Neural cell (in vitro differentiated cells): ENCODE data around the gene BLTP3B.

Source experiments
- EP300 ChIP-seq: fragments of 450-650 bp; conservative IDR thresholded peaks from 2 replicates; pipeline ENCODE4 v1.6.1; 2014; ENCODE audit warnings: antibody characterized with exemption, mild to moderate bottlenecking, moderate library complexity; ENCODE audit not compliant: poor library complexity, severe bottlenecking
- EZH2 ChIP-seq: fragments of 200-600, 300-800 bp; shearing (Covaris generic), sonication (generic); IDR thresholded peaks from 2 replicates; pipeline ENCODE4 v1.6.1; 2014; ENCODE audit warnings: antibody characterized with exemption, low read length, borderline replicate concordance, mild to moderate bottlenecking; ENCODE audit not compliant: insufficient read depth, poor library complexity, severe bottlenecking
- POLR2AphosphoS5 ChIP-seq: IDR thresholded peaks from 2 replicates; pipeline ENCODE4 v1.6.1; 2012
- TAF1 ChIP-seq: IDR thresholded peaks from 2 replicates; pipeline ENCODE4 v1.6.1; 2012; ENCODE audit warnings: low read depth
- TF ChIP-seq, protein P1 (sequence below): fragments of 450-650 bp; IDR thresholded peaks from 2 replicates; pipeline ENCODE4 v1.5.1; 2014; ENCODE audit warnings: antibody characterized with exemption, mild to moderate bottlenecking, moderate library complexity; ENCODE audit not compliant: poor library complexity, severe bottlenecking

DNA sequence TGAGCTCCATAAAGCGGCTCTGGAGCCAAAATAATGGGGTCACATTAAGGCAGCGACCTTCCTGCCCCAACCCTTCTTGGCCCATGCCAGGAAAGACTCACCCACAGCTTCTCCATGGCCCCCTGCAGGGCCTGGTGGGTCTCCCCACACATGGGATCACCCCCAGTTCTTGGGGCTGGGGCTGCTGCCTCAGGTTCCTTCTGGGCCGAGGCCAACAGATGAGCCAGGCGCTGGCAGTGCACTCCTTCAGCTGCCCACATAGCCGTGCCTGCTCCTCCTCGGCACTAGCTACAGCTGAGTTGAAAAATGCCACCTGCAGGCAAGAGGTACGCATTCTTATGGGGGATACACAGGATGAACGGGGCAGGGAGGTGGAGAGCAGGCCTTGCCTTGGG is 14.8 kb upstream of the BLTP3B start:
- TF ChIP-seq, protein P1, sequence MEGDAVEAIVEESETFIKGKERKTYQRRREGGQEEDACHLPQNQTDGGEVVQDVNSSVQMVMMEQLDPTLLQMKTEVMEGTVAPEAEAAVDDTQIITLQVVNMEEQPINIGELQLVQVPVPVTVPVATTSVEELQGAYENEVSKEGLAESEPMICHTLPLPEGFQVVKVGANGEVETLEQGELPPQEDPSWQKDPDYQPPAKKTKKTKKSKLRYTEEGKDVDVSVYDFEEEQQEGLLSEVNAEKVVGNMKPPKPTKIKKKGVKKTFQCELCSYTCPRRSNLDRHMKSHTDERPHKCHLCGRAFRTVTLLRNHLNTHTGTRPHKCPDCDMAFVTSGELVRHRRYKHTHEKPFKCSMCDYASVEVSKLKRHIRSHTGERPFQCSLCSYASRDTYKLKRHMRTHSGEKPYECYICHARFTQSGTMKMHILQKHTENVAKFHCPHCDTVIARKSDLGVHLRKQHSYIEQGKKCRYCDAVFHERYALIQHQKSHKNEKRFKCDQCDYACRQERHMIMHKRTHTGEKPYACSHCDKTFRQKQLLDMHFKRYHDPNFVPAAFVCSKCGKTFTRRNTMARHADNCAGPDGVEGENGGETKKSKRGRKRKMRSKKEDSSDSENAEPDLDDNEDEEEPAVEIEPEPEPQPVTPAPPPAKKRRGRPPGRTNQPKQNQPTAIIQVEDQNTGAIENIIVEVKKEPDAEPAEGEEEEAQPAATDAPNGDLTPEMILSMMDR = no peak
- TF ChIP-seq POLR2AphosphoS5 (no peak), TAF1 (no peak), EZH2 (no peak), EP300 (no peak)
